Panc1 (cell line): ENCODE measurements around the gene BCL2L12. TPM values are rescaled to one million over a fixed set of nuclear protein-coding genes. Genes with fewer than 3 reads are reported as not detected.

Experiments
- ATAC-seq: fragments of 200-7000 bp; cut with Tn5 transposase; 2 replicates; pipeline ENCODE4 v1.9.1; 2020; ENCODE audit warnings: mild to moderate bottlenecking, moderate library complexity
- BruUV-seq: library from RNA; stranded (reverse); fragments of 400-500 nt; replicated peaks from 2 replicates; lab custom pipeline; 2021; lab: Mats Ljungman, UMichigan
- CTCF ChIA-PET: fragments of 300-600 bp; sonication (Branson Sonifier 250); formaldehyde crosslinking; loops from one replicate; lab custom pipeline; 2022; ENCODE audit warnings: antibody characterized with exemption; lab: Charles Lee
- POLR2A ChIA-PET: fragments of 300-600 bp; sonication (Branson Sonifier 250); formaldehyde crosslinking; loops from one replicate; lab custom pipeline; 2022; ENCODE audit warnings: antibody characterized with exemption; lab: Charles Lee
- DNase-seq: peaks from one replicate; pipeline ENCODE4 v3.0.0-alpha.2; 2010; ENCODE audit warnings: low read depth, low spot score
- H3K27ac ChIP-seq: 2 replicates; pipeline ENCODE4 v1.5.1; 2011; ENCODE audit warnings: mild to moderate bottlenecking, low read length, inconsistent platforms
- H3K27me3 ChIP-seq: fragments of 200-500 bp; sonication (Bioruptor generic); 2 replicates; pipeline ENCODE4 v1.6.0; 2014; ENCODE audit warnings: low read length, inconsistent platforms; ENCODE audit not compliant: control insufficient read depth, insufficient read depth
- H3K36me3 ChIP-seq: fragments of 200-500 bp; sonication (Bioruptor generic); 2 replicates; pipeline ENCODE4 v1.5.1; 2014; ENCODE audit warnings: inconsistent platforms, mild to moderate bottlenecking, low read length, moderate library complexity; ENCODE audit not compliant: control insufficient read depth, insufficient read depth
- H3K4me1 ChIP-seq: 2 replicates; pipeline ENCODE4 v1.5.1; 2011; ENCODE audit warnings: inconsistent platforms, mild to moderate bottlenecking, low read length, moderate library complexity; ENCODE audit not compliant: control insufficient read depth, insufficient read depth
- H3K4me3 ChIP-seq, 2 experiments: 2 replicates each; pipeline ENCODE4 v1.5.1; 2011 to 2012; ENCODE audit warnings: low read depth in 2 of 2, low read length in 2 of 2, mild to moderate bottlenecking in 2 of 2, inconsistent platforms in 1 of 2, moderate library complexity in 1 of 2
- H3K9me3 ChIP-seq: fragments of 200-500 bp; sonication (Bioruptor generic); 2 replicates; pipeline ENCODE4 v1.5.1; 2014; ENCODE audit warnings: low read depth, mild to moderate bottlenecking, inconsistent platforms, low read length, moderate library complexity; ENCODE audit not compliant: control insufficient read depth, insufficient read depth
- CTCF ChIP-seq: fragments of 450-650 bp; IDR thresholded peaks from 2 replicates; pipeline ENCODE4 v1.5.1; 2017; ENCODE audit warnings: mild to moderate bottlenecking
- POLR2AphosphoS5 ChIP-seq: IDR thresholded peaks from 2 replicates; pipeline ENCODE4 v1.6.1; 2012; ENCODE audit warnings: mild to moderate bottlenecking, low read depth, low read length, moderate library complexity
- REST ChIP-seq, 2 experiments: IDR thresholded peaks; 2 replicates each; pipeline ENCODE4 v1.6.1; 2011 to 2012; ENCODE audit warnings: low read depth in 2 of 2, control low read depth in 1 of 2, low read length in 1 of 2, mild to moderate bottlenecking in 1 of 2, moderate library complexity in 1 of 2; ENCODE audit not compliant: insufficient read depth in 1 of 2
- SIN3A ChIP-seq: IDR thresholded peaks from 2 replicates; pipeline ENCODE4 v1.6.1; 2012; ENCODE audit warnings: low read depth, mild to moderate bottlenecking, low read length, moderate library complexity, borderline replicate concordance; ENCODE audit not compliant: insufficient read depth
- TCF7L2 ChIP-seq: IDR thresholded peaks from 2 replicates; pipeline ENCODE4 v1.6.1; 2011; ENCODE audit warnings: mild to moderate bottlenecking, low read depth, low read length, inconsistent platforms
- in situ Hi-C: cut with HindIII; loops from 2 replicates; pipeline ENCODE4 v1.10.0; 2016; ENCODE audit warnings: low sequenced_read_pairs, low pct_unique_long_range_greater_than_20kb
- intact Hi-C: fragments of 100-400 bp; cut with micrococcal nuclease; formaldehyde crosslinking; loops from one replicate; pipeline ENCODE4 v1.10.0; 2022; ENCODE audit not compliant: unreplicated experiment
- total RNA-seq: library from RNA; stranded (reverse); gene quantifications from one replicate; pipeline ENCODE4 v1.2.1, GENCODE V29; 2021; ENCODE audit not compliant: unreplicated experiment

BCL2L12 gene
- total RNA-seq, 1 experiment from 2014 or later: 69.6 TPM

GRCh38 chr19:49646586-49646985 is 19.1 kb upstream of the BCL2L12 start:
- ChIA-PET POLR2A (no interaction called here), CTCF (no interaction called here)
- TF ChIP-seq TCF7L2 (no peak), CTCF (no peak), POLR2AphosphoS5 (no peak)
- Histone ChIP-seq H3K36me3 (peaks cover 4% of the 10 kb centered on the region; the same call in 1 of the 2 replicates), H3K9me3 (no peaks in the 10 kb centered on the region), H3K27me3 (no peaks in the 10 kb centered on the region), H3K4me3 (no peak overlapping the region), H3K4me1 (peaks cover 13% of the 10 kb centered on the region), H3K27ac (no peak overlapping the region)
- BruUV-seq: no TSS peak
- in situ Hi-C loops (no loop called here), intact Hi-C loops (no loop called here)
- DNase-seq (no peak), ATAC-seq (no peak)

- no peaks in the 10 kb centered on the region for H3K36me3 ChIP-seq
- no peak overlapping the region for H3K4me3 ChIP-seq
- no peaks in the 10 kb centered on the region for H3K4me1 ChIP-seq
- no TSS peak for BruUV-seq
- no peaks in the 10 kb centered on the region for H3K27me3 ChIP-seq
- H3K9me3 ChIP-seq: no peaks in the 10 kb centered on the region
- in situ Hi-C loops (no loop called here), intact Hi-C loops (no loop called here)
- TF ChIP-seq CTCF (no peak), SIN3A (no peak), POLR2AphosphoS5 (no peak), TCF7L2 (no peak), REST (IDR thresholded peaks at IDR 0.05; ENCODE audit: insufficient read depth in 1 of 2, low read depth in 2 of 2, low read length in 1 of 2) (no peak)
- H3K27ac ChIP-seq: no peak overlapping the region
- DNase-seq: no peak
- ChIA-PET POLR2A (no interaction called here), CTCF (no interaction called here)
- no peak for ATAC-seq
Measured at GRCh38 chr19:49651029-49651819, 14.5 kb upstream of the BCL2L12 start.
